Measurements from ENCODE around the gene IL21R.

DNA sequence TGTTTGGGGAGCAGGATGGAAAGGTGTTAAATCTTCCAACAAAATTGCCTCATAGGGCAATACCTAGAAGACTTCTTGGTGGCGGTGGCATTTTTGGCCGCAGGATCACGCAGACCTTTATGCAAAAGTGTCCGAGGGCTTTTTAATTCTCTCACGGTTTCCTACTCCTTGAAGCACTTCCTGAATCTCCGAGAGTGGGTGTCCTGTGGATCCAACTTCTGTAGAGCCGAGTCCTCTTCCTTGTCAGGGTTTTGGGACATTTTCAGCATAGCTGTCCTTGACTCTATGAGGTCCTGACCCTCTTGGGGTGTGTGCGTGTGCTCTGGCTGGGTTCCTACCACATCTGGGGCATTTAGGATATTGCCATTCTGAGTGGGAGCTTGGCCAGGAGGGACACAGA lies 31.7 kb downstream of the IL21R start:
- no peak for TF ChIP-seq POLR2A (IDR thresholded peaks at IDR 0.05)
- TF ChIP-seq, protein P1, sequence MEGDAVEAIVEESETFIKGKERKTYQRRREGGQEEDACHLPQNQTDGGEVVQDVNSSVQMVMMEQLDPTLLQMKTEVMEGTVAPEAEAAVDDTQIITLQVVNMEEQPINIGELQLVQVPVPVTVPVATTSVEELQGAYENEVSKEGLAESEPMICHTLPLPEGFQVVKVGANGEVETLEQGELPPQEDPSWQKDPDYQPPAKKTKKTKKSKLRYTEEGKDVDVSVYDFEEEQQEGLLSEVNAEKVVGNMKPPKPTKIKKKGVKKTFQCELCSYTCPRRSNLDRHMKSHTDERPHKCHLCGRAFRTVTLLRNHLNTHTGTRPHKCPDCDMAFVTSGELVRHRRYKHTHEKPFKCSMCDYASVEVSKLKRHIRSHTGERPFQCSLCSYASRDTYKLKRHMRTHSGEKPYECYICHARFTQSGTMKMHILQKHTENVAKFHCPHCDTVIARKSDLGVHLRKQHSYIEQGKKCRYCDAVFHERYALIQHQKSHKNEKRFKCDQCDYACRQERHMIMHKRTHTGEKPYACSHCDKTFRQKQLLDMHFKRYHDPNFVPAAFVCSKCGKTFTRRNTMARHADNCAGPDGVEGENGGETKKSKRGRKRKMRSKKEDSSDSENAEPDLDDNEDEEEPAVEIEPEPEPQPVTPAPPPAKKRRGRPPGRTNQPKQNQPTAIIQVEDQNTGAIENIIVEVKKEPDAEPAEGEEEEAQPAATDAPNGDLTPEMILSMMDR (IDR thresholded peaks at IDR 0.05): no peak
